HCT116 (cell line): ENCODE data around the gene KRTAP5-5. TPM values are rescaled to one million over a fixed set of nuclear protein-coding genes. Genes with fewer than 3 reads are reported as not detected.

ENCODE experiments used
- ATAC-seq: fragments of 200-7000 bp; cut with Tn5 transposase; 2 replicates; pipeline ENCODE4 v1.9.1; 2020; ENCODE audit warnings: mild to moderate bottlenecking, moderate library complexity
- BruUV-seq: library from RNA; stranded (reverse); fragments of 400-500 nt; replicated peaks from 2 replicates; lab custom pipeline; 2021; lab: Mats Ljungman, UMichigan
- CTCF ChIA-PET: fragments of 300-600 bp; sonication (Branson Sonifier 250); formaldehyde crosslinking; loops from one replicate; lab custom pipeline; 2021; ENCODE audit warnings: antibody characterized with exemption; lab: Charles Lee
- POLR2A ChIA-PET: fragments of 300-600, 350-600 bp; sonication (Branson Sonifier 250); formaldehyde crosslinking; loops from one replicate; lab custom pipeline; 2021; ENCODE audit warnings: antibody characterized with exemption; lab: Charles Lee
- RAD21 ChIA-PET, 2 experiments: fragments of 300-600 bp; sonication (Branson Sonifier 250); formaldehyde crosslinking; loops; one replicate each; lab custom pipeline; 2023; ENCODE audit warnings: low total read pairs in 2 of 2; ENCODE audit not compliant: uncharacterized antibody in 2 of 2, unreplicated experiment in 2 of 2, low non-redundant PET in 1 of 2; lab: Charles Lee
- DNase-seq: peaks from one replicate; pipeline ENCODE4 v3.0.0-alpha.2; 2010; ENCODE audit warnings: low read depth, low spot score
- H2AFZ ChIP-seq: fragments of 200-600 bp; shearing (Covaris generic), sonication (generic); 2 replicates; pipeline ENCODE4 v1.6.1; 2017; ENCODE audit warnings: low read depth, mixed run types, mixed read lengths, antibody characterized with exemption, low read length; ENCODE audit not compliant: poor library complexity, severe bottlenecking
- H3K27ac ChIP-seq: 2 replicates; pipeline ENCODE4 v1.5.1; 2012; ENCODE audit warnings: low read depth, low read length
- H3K27me3 ChIP-seq: fragments of 200-600 bp; sonication (generic); 2 replicates; pipeline ENCODE4 v1.6.1; 2016; ENCODE audit warnings: mixed run types, low read length, mixed read lengths; ENCODE audit not compliant: insufficient read depth
- H3K36me3 ChIP-seq, 2 experiments: fragments of 200-500 bp in 1 of 2; fragments of 200-600 bp in 1 of 2; sonication (Bioruptor generic) in 1 of 2; sonication (generic) in 1 of 2; 2 replicates each; pipeline versions ENCODE4 v1.5.1 to v1.6.1; 2014 to 2016; ENCODE audit warnings: low read length in 2 of 2, inconsistent platforms in 1 of 2, mixed read lengths in 1 of 2, mixed run types in 1 of 2; ENCODE audit not compliant: insufficient read depth in 2 of 2, control insufficient read depth in 1 of 2
- H3K4me1 ChIP-seq, 2 experiments: fragments of 200-600 bp in 1 of 2; sonication (generic) in 1 of 2; 2 replicates each; pipeline versions ENCODE4 v1.5.1 to v1.6.1; 2012 to 2017; ENCODE audit warnings: low read length in 2 of 2, inconsistent platforms in 1 of 2, mild to moderate bottlenecking in 1 of 2, mixed read lengths in 1 of 2, mixed run types in 1 of 2, moderate library complexity in 1 of 2; ENCODE audit not compliant: insufficient read depth in 2 of 2, control insufficient read depth in 1 of 2
- H3K4me2 ChIP-seq: fragments of 200-600 bp; sonication (generic); 2 replicates; pipeline ENCODE4 v1.6.1; 2017; ENCODE audit warnings: mixed run types, low read length, mixed read lengths
- H3K4me3 ChIP-seq, 2 experiments: fragments of 200-600 bp in 1 of 2; sonication (generic) in 1 of 2; replicated peaks in 1 of 2; 2 replicates each; pipeline ENCODE4 v1.5.1; 2011 to 2016; ENCODE audit warnings: low read length in 2 of 2, control low read depth in 1 of 2, low read depth in 1 of 2, mild to moderate bottlenecking in 1 of 2, mixed read lengths in 1 of 2, mixed run types in 1 of 2
- H3K79me2 ChIP-seq: fragments of 200-600 bp; sonication (generic); 2 replicates; pipeline ENCODE4 v1.6.1; 2017; ENCODE audit warnings: mild to moderate bottlenecking, mixed run types, low read length, moderate library complexity, mixed read lengths; ENCODE audit not compliant: insufficient read depth
- H3K9ac ChIP-seq: fragments of 200-600 bp; sonication (generic); 2 replicates; pipeline ENCODE4 v1.6.1; 2016; ENCODE audit warnings: low read length, mixed read lengths
- H3K9me2 ChIP-seq: fragments of 200-600 bp; sonication (generic), shearing (Covaris generic); 2 replicates; pipeline ENCODE4 v1.6.1; 2017; ENCODE audit warnings: mixed run types, mild to moderate bottlenecking, moderate library complexity; ENCODE audit not compliant: insufficient read depth
- H3K9me3 ChIP-seq, 2 experiments: fragments of 200-500 bp in 1 of 2; fragments of 200-600 bp in 1 of 2; sonication (Bioruptor generic) in 1 of 2; sonication (generic) in 1 of 2; 2 replicates each; pipeline ENCODE4 v1.6.1; 2014 to 2017; ENCODE audit warnings: low read length in 2 of 2, mixed read lengths in 2 of 2, inconsistent platforms in 1 of 2, low read depth in 1 of 2, mild to moderate bottlenecking in 1 of 2, mixed run types in 1 of 2, moderate library complexity in 1 of 2; ENCODE audit not compliant: control insufficient read depth in 1 of 2, insufficient read depth in 1 of 2
- H4K20me1 ChIP-seq: fragments of 200-600 bp; sonication (generic), shearing (Covaris generic); 2 replicates; pipeline ENCODE4 v1.6.1; 2017; ENCODE audit warnings: mixed run types, mild to moderate bottlenecking, moderate library complexity; ENCODE audit not compliant: insufficient read depth
- CTCF ChIP-seq, 3 experiments: fragments of 200-600 bp in 1 of 3; sonication (generic) in 1 of 3; IDR thresholded peaks in 2 of 3; conservative IDR thresholded peaks in 1 of 3; 2 replicates each; pipeline ENCODE4 v1.5.1; 2012 to 2017; ENCODE audit warnings: low read depth in 2 of 3, low read length in 2 of 3, antibody characterized with exemption in 1 of 3, borderline replicate concordance in 1 of 3, control low read depth in 1 of 3, mild to moderate bottlenecking in 1 of 3, mixed read lengths in 1 of 3, mixed run types in 1 of 3, moderate library complexity in 1 of 3; ENCODE audit not compliant: insufficient read depth in 1 of 3
- EGR1 ChIP-seq: IDR thresholded peaks from 2 replicates; pipeline ENCODE4 v1.6.1; 2012; ENCODE audit warnings: low read depth
- ELF1 ChIP-seq: IDR thresholded peaks from 2 replicates; pipeline ENCODE4 v1.6.1; 2012; ENCODE audit warnings: low read depth, borderline replicate concordance
- EZH2phosphoT487 ChIP-seq: fragments of 200-600 bp; IDR thresholded peaks from 2 replicates; pipeline ENCODE4 v1.6.1; 2018; ENCODE audit warnings: antibody characterized with exemption, borderline replicate concordance
- FOSL1 ChIP-seq: IDR thresholded peaks from 2 replicates; pipeline ENCODE4 v1.6.1; 2012; ENCODE audit warnings: low read depth
- JUND ChIP-seq: IDR thresholded peaks from 2 replicates; pipeline ENCODE4 v1.6.1; 2012
- POLR2AphosphoS5 ChIP-seq: IDR thresholded peaks from 2 replicates; pipeline ENCODE4 v1.6.1; 2011; ENCODE audit warnings: mild to moderate bottlenecking, low read depth, low read length, moderate library complexity
- REST ChIP-seq: IDR thresholded peaks from 2 replicates; pipeline ENCODE4 v1.6.1; 2012; ENCODE audit warnings: low read depth
- SP1 ChIP-seq: IDR thresholded peaks from 2 replicates; pipeline ENCODE4 v1.6.1; 2012; ENCODE audit warnings: low read depth
- SRF ChIP-seq: IDR thresholded peaks from 2 replicates; pipeline ENCODE4 v1.6.1; 2012; ENCODE audit warnings: low read depth
- YY1 ChIP-seq: IDR thresholded peaks from 2 replicates; pipeline ENCODE4 v1.6.1; 2011; ENCODE audit warnings: low read length, low read depth, moderate library complexity, mild to moderate bottlenecking; ENCODE audit not compliant: insufficient replicate concordance; ENCODE audit errors: extremely low read depth
- ZFX ChIP-seq: fragments of 450-650 bp; IDR thresholded peaks from 2 replicates; pipeline ENCODE4 v1.6.1; 2017
- intact Hi-C: fragments of 100-400 bp; cut with micrococcal nuclease; formaldehyde crosslinking; loops from 2 replicates; pipeline ENCODE4 v1.10.0; 2022
- total RNA-seq: library from RNA; stranded (reverse); gene quantifications from one replicate; pipeline ENCODE4 v1.2.1, GENCODE V29; 2021; ENCODE audit not compliant: unreplicated experiment
- TF ChIP-seq, protein P1 (sequence below): IDR thresholded peaks from 2 replicates; pipeline ENCODE4 v1.6.1; 2011; ENCODE audit warnings: mild to moderate bottlenecking, low read length, moderate library complexity; ENCODE audit not compliant: insufficient replicate concordance; ENCODE audit errors: extremely low read depth

The KRTAP5-5 gene
- total RNA-seq, 1 experiment from 2014 or later = not detected

- Histone ChIP-seq H3K9me2 (no peaks in the 10 kb centered on the region), H3K36me3 (no peaks in the 10 kb centered on the region), H3K9me3 (no peaks in the 10 kb centered on the region), H3K27ac (no peak overlapping the region), H3K9ac (no peak overlapping the region), H3K4me3 (no peak overlapping the region), H3K4me2 (no peak overlapping the region), H4K20me1 (no peaks in the 10 kb centered on the region), H3K27me3 (no peaks in the 10 kb centered on the region), H3K4me1 (peaks cover 0 to 7% of the 10 kb centered on the region in 2 experiments; a peak in 3 of 4 replicates), H3K79me2 (no peaks in the 10 kb centered on the region), H2AFZ (no peak overlapping the region)
- intact Hi-C loops = loop anchor here (5.0 kb wide), 1 partner anchor 231 kb away; no protein-coding TSS in a partner anchor
- BruUV-seq = no TSS peak
- ChIA-PET RAD21 (interaction anchor here in 1 of 2 experiments (0.6 kb wide), 1 partner anchor 182 kb away, joined by 3 read pairs; no protein-coding TSS in a partner anchor), POLR2A (no interaction called here), CTCF (interaction anchor here (1.1 to 1.7 kb wide), 4 partner anchors 11 to 500 kb away, joined by 3 to 11 read pairs (median 4); no protein-coding TSS in a partner anchor)
- ATAC-seq (no peak), DNase-seq (no peak)
- TF ChIP-seq POLR2AphosphoS5 (no peak), ZFX (no peak), FOSL1 (no peak), SP1 (no peak), EZH2phosphoT487 (no peak), CTCF (IDR thresholded peaks at IDR 0.05 in 2 of 3, conservative IDR thresholded peaks at IDR 0.05 in 1 of 3; ENCODE audit: borderline replicate concordance in 1 of 3, insufficient read depth in 1 of 3, low read depth in 2 of 3, low read length in 2 of 3) (no peak), EGR1 (no peak), ELF1 (no peak), YY1 (no peak), SRF (no peak), REST (no peak), JUND (no peak)
- TF ChIP-seq, protein P1, sequence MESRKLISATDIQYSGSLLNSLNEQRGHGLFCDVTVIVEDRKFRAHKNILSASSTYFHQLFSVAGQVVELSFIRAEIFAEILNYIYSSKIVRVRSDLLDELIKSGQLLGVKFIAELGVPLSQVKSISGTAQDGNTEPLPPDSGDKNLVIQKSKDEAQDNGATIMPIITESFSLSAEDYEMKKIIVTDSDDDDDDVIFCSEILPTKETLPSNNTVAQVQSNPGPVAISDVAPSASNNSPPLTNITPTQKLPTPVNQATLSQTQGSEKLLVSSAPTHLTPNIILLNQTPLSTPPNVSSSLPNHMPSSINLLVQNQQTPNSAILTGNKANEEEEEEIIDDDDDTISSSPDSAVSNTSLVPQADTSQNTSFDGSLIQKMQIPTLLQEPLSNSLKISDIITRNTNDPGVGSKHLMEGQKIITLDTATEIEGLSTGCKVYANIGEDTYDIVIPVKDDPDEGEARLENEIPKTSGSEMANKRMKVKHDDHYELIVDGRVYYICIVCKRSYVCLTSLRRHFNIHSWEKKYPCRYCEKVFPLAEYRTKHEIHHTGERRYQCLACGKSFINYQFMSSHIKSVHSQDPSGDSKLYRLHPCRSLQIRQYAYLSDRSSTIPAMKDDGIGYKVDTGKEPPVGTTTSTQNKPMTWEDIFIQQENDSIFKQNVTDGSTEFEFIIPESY = no peak
Observed at GRCh38 chr11:1650918-1651262, 21.3 kb downstream of the KRTAP5-5 start.
